HG02642 (cell line): ENCODE measurements around the gene METTL27.
"Not testable (repeated sequence)": the region's sequence is repeated elsewhere in the genome, so short reads cannot be mapped to it uniquely, and the experiment has no call there.

Source experiments
- ATAC-seq: cut with Tn5 transposase; IDR thresholded peaks from one replicate; pipeline ENCODE4 v1.9.1; 2021; ENCODE audit warnings: mild to moderate bottlenecking; ENCODE audit not compliant: unreplicated experiment, poor library complexity

METTL27 gene

GRCh38 chr7:73839743-73840714, 2.3 kb downstream of the METTL27 start:
- no peak for ATAC-seq

GRCh38 chr7:73839290-73839689, 3.0 kb downstream of the METTL27 start:
- no peak for ATAC-seq

GRCh38 chr7:73838642-73839041, 3.7 kb downstream of the METTL27 start:
- ATAC-seq = no peak

GRCh38 chr7:73837167-73837566, 5.1 kb downstream of the METTL27 start:
- not testable (repeated sequence) for ATAC-seq

- no peak for ATAC-seq
These were observed 7.6 kb downstream of the METTL27 start for GRCh38 chr7:73834626-73835191.

- ATAC-seq = no peak
These were observed 8.9 kb downstream of the METTL27 start for GRCh38 chr7:73833251-73833919.

GRCh38 chr7:73832806-73833205, 9.5 kb downstream of the METTL27 start:
- no peak for ATAC-seq

- no peak for ATAC-seq
These were observed 10.3 kb downstream of the METTL27 start for GRCh38 chr7:73831834-73832651.

GRCh38 chr7:73831584-73831833, 10.8 kb downstream of the METTL27 start:
- ATAC-seq = no peak

- ATAC-seq = no peak
These were observed 11.4 kb downstream of the METTL27 start, which contains the start of gene CLDN4 for GRCh38 chr7:73830681-73831583. TSS of gene CLDN4 (plus strand) at chr7:73830996. CDS start at chr7:73831202, 206 bp downstream.

- ATAC-seq = no peak
These were observed 12.2 kb downstream of the METTL27 start for GRCh38 chr7:73829921-73830680.

GRCh38 chr7:73829505-73829904, 12.8 kb downstream of the METTL27 start:
- ATAC-seq = no peak

- ATAC-seq = no peak
These were observed 13.3 kb downstream of the METTL27 start for GRCh38 chr7:73828972-73829371.

- no peak for ATAC-seq
These were observed 14.1 kb downstream of the METTL27 start for GRCh38 chr7:73828107-73828803.

- ATAC-seq = no peak
These were observed 14.7 kb downstream of the METTL27 start for GRCh38 chr7:73827567-73828106.

- ATAC-seq = no peak
These were observed 17.3 kb downstream of the METTL27 start for GRCh38 chr7:73824986-73825385.

GRCh38 chr7:73823873-73824592, 18.3 kb downstream of the METTL27 start:
- ATAC-seq = no peak
